ENCODE results near the gene SH2D2A.
A peak's percentile ranks its signal among the peaks of the same experiment; 100 is the strongest.

The SH2D2A gene

DNA sequence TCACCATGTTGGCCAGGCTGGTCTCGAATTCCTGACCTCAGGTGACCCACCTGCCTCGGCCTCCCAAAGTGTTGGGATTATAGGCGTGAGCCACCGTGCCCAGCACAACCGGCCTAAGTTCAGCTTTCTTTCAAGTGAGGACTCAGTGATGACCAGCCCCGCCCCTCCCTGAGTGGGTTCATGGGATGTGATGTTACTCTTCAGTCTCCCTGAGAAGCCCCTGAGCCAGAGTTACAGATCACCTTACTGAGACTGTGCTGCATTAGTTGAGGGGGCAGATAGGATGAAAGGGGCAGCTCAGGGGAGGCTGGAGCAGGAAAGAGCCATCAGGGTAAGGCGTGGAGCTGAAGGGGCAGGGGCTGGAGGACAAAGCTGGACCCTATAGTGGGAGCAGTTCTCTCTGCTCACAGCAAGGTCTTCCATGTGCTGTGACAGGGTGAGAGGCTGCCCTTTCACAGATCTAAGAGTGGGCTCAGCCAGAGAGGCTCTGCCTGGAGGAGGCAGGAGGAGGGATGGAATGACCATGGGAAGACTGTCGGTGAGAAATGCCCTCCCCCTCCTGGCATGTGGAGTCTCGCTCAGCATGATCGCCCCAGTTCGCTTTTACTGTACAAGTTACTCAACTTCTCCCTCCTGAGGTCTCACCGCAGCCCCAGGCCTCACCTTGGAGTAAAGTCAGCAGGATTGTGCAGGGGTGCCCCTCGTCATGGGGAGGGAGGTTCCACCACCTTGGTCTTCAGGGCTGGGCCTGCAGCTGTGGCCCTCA, 13.4 kb downstream of the SH2D2A start:
- DNase-seq (ENCODE audit: low spot score): no peak

DNA sequence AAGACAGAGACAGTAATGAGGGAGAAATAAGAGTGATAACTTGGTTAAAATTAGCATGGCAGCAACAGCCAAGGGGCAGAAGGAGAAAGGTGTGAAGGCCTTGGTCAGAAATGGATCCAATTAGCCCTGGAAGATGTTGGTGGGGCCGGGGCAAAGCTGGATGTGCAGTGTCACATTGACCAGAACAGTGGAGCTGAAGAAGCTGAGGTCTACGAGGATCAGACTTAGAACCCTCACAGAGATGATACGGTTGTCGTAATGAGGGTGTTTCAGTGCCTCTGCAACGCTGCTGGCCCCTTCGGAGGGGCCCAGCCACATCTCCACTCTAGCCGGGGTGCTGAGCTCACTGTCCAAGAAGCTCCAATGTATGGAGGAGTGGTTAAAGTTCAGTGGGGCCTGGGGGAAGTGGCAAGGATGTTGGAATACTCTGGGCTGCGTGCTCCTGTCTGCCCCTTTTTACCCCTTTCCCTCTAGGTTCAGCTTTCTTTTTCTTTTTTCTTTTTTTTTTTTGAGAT, 14.2 kb downstream of the SH2D2A start:
- no peak for DNase-seq (ENCODE audit: low spot score)

- DNase-seq (ENCODE audit: low spot score): no peak
Measured at GRCh38 chr1:156801409-156802121, 15.1 kb downstream of the SH2D2A start.

- peak; percentile 75 for DNase-seq (ENCODE audit: low spot score)
Measured at GRCh38 chr1:156797212-156797871, 19.3 kb downstream of the SH2D2A start.

- no peak for DNase-seq (ENCODE audit: low spot score)
Measured at GRCh38 chr1:156796340-156797097, 20.1 kb downstream of the SH2D2A start.

DNA sequence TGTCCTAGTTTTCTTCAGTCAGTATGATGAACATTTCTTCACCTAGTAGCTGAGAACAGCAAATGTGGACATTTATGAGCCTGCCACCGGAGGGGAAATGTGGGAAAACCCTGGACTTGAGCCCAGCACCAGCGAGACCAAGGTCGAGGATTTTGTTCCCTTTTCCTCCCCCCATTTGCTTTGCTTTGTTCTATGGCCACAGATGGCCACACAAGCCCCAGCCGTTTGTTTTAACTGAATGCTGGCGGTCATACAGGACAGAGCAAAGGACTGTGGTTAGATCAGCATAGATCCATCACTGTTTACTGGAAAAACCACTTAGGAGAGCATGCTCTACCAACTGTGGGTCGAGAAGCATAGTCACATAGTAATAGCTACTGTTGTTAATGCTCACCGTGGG, 20.9 kb downstream of the SH2D2A start:
- DNase-seq (ENCODE audit: low spot score): no peak

- DNase-seq (ENCODE audit: low spot score): no peak
Measured at GRCh38 chr1:156795374-156795733, 21.3 kb downstream of the SH2D2A start.

DNA sequence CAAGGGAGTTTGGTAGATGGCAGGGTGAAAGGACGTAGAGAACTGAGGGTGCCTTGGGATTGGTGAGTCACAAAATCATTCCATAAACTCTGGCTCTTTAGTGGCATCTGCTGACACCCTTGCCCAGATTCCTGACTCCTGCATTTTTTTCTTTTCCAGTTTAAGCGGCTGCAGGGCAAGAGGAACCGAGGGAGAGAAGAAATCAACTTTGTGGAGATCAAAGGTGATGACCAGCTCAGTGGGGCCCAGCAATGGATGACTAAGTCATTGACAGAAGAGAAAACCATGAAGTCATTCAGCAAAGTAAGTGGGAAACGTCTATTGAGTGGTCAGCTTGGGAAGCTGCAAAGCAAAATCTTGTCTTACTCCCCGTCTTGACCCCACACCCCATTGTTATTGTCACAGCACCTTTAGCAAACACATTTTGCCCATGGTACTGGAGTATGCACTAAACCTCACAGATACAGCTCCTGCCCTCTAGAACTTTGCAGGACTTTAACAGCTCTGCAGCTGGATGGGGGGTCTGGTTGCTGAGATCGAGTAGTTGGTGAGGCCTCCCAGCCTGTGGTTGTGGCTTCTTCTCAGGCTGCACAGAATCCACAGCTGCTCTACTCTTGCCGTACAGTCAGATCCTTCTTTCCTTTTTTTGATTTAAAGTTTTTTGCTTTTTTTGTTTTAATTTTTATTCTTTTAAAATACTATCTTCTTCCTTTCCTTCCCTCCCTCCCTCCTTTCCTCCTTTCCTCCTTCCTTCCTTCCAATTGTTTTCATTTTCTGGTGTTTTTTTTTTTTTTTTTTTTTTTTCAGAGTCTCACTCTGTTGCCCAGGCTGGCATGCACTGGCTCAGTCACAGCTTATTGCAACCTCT, 21.9 kb downstream of the SH2D2A start:
- DNase-seq (ENCODE audit: low spot score): no peak

DNA sequence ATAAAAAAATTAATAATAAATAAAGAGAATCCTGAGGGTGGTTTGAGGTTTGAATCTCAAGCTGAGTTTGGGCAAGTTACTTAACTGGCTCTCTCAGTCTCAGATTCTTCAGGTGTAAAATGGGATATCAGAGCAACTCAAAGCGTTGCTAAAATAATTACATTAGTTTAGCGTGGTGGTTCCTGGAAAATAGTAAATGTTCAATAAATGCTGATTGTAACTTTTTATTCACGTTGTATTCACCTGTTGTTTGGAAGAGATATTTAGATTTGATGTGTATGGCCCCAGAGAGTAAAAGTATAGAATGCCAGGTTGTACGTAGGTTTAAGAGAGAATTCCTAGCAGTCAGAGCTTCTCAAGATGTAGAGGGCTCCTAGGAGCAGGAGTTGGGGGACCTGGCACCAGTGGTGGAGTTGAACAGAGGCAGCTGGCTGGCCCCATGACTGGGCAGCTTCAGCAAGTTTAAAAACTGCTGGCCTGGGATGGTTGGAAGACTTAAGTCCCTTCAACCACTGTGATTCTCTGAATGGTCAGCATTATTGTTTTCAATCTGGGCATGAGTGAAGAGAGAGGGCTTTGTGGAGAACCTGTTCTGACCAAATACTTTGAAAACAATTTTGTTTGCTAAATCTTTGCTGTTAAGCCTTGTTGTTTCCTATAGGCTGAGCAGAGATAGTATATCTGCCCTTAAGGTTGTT, 26.9 kb downstream of the SH2D2A start:
- no peak for DNase-seq (ENCODE audit: low spot score)

DNA sequence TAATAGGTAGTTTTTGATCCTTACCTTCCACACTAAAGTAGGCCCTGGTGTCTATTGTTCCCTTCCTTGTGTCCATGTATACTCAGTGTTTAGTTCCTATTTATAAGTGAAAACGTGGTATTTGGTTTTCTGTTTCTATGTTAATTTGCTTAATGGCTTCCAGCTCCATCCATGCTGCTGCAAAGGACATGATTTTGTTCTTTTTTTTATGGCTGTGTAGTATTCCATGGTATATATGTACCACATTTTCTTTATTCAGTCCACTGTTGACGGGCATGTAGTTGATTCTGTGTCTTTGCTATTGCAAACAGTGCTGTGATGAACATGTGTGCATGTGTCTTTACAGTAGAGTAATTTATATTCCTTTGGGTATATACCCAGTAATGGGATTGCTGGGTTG, 28.5 kb downstream of the SH2D2A start:
- no peak for DNase-seq (ENCODE audit: low spot score)

GRCh38 chr1:156786640-156787039, 30.0 kb downstream of the SH2D2A start:
- no peak for DNase-seq (ENCODE audit: low spot score)

GRCh38 chr1:156785458-156785857, 31.2 kb downstream of the SH2D2A start:
- no peak for DNase-seq (ENCODE audit: low spot score)

GRCh38 chr1:156781585-156782186, 35.0 kb downstream of the SH2D2A start:
- no peak for DNase-seq (ENCODE audit: low spot score)

- DNase-seq (ENCODE audit: low spot score): no peak
Measured at GRCh38 chr1:156777573-156777972, 39.1 kb downstream of the SH2D2A start.

DNA sequence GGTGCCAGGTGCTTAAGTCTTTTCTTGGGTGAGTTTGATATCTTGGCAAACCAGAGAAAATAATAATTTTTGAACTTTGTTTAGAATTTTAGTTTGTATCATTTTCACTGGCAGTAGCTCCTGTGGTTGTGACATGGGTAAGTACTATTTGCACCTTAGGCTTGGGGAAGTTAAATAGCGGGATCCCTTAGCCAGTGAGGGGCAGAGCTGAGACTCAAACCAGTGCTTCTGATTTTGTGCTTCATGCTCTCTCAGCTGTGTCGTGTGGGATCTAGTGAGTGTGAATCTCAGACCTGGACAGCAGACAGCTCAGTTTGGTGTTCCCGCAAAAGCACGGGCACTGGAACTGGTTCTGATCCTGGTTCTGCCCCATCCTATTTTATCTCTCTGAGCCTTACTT, 39.7 kb downstream of the SH2D2A start:
- no peak for DNase-seq (ENCODE audit: low spot score)

- no peak for DNase-seq (ENCODE audit: low spot score)
Measured at GRCh38 chr1:156775799-156776198, 40.8 kb downstream of the SH2D2A start.

DNA sequence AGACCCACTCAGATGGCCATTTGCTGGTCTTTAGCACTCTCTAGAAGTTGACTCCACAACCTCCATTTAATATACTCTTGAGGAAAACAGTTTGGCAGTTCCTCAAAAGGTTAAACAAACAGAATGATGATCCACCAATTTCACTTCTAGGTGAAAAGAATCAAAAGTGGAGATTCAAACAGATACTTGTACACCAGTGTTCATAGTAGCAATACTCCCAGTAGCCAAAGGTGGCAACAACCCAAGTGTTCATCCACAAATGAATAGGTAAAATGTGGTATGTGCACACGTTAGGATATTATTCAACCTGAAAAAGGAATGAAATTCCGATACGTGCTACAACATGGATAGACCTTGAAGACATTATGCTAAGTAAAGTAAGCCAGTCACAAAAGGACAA, 43.0 kb downstream of the SH2D2A start:
- no peak for DNase-seq (ENCODE audit: low spot score)

- peak; percentile 33 for DNase-seq (ENCODE audit: low spot score)
Measured at GRCh38 chr1:156772728-156773497, 43.7 kb downstream of the SH2D2A start.

GRCh38 chr1:156772222-156772621, 44.4 kb downstream of the SH2D2A start:
- no peak for DNase-seq (ENCODE audit: low spot score)
